ENCODE results near the gene ZSCAN30. TPM values are rescaled to one million over a fixed set of nuclear protein-coding genes. Genes with fewer than 3 reads are reported as not detected.
"Not testable (repeated sequence)": the region's sequence is repeated elsewhere in the genome, so short reads cannot be mapped to it uniquely, and the experiment has no call there.

Gene ZSCAN30
- total and polyA plus RNA-seq, 11 donors, result 6.2 to 18.1 (median 13.8) TPM

DNA sequence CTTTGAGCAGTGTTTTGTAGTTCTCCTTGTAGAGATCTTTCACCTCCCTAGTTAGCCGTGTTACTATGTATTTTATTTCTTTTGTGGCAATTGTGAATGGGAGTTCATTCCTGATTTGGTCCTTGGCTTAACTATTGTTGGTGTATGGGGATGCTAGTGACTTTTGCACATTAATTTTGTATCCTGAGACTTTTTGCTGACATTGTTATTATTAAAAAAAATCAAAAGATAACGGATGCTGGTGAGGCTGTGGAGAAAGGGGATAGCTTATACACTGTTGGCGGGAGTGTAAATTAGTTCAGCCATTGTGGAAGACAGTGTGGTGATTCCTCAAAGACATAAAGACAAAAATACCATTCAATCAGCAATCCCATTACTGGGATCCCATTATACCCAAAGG is 66.2 kb downstream of the ZSCAN30 start:
- H3K27me3 ChIP-seq, result no peaks in the 10 kb centered on the region
- H3K27ac ChIP-seq, result no peak overlapping the region
- intact Hi-C loops (cut with DNase I), result loop anchor here in 1 of 10 donors (10.0 kb wide), 1 partner anchor 209 kb away; no protein-coding TSS in a partner anchor
- no peak overlapping the region for H3K4me3 ChIP-seq
- no peaks in the 10 kb centered on the region for H3K9me3 ChIP-seq
- TF ChIP-seq POLR2A (IDR thresholded peaks at IDR 0.05), result no peak
- TF ChIP-seq, protein P1, sequence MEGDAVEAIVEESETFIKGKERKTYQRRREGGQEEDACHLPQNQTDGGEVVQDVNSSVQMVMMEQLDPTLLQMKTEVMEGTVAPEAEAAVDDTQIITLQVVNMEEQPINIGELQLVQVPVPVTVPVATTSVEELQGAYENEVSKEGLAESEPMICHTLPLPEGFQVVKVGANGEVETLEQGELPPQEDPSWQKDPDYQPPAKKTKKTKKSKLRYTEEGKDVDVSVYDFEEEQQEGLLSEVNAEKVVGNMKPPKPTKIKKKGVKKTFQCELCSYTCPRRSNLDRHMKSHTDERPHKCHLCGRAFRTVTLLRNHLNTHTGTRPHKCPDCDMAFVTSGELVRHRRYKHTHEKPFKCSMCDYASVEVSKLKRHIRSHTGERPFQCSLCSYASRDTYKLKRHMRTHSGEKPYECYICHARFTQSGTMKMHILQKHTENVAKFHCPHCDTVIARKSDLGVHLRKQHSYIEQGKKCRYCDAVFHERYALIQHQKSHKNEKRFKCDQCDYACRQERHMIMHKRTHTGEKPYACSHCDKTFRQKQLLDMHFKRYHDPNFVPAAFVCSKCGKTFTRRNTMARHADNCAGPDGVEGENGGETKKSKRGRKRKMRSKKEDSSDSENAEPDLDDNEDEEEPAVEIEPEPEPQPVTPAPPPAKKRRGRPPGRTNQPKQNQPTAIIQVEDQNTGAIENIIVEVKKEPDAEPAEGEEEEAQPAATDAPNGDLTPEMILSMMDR (IDR thresholded peaks at IDR 0.05), result no peak
- no peak for ATAC-seq
- no peaks in the 10 kb centered on the region for H3K4me1 ChIP-seq
- no peaks in the 10 kb centered on the region for H3K36me3 ChIP-seq
- 88 to 94% (median 91%) methylated on average over 3 of the region's 3 CpGs for WGBS, 4 donors
- DNase-seq, result no peak

DNA sequence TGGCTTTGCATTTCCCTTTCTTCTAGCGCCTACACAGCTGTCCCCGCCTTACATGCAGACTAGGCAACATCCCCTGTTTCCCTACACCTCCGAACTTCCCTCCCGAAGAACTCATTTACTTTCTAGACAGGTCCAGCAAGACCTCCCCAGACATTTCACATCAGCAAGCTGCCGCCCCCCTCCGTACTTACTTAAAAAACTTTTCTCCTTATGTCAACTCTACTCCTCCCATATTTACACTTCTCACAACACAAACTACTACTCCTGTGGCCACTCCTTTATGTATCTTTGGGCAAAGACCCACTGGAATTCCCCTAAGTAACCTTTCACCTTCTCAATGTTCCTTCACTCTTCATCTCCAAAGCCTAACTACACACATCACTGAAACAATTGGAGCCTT is 69.6 kb downstream of the ZSCAN30 start:
- 87 to 90% (median 89%) methylated on average over 6 of the region's 6 CpGs for WGBS, 4 donors
- Histone ChIP-seq H3K27ac (no peak overlapping the region), H3K4me1 (no peaks in the 10 kb centered on the region), H3K36me3 (no peaks in the 10 kb centered on the region), H3K9me3 (no peaks in the 10 kb centered on the region), H3K4me3 (no peak overlapping the region), H3K27me3 (no peaks in the 10 kb centered on the region)
- intact Hi-C loops (cut with DNase I), result loop anchor here in 1 of 10 donors (10.0 kb wide), 1 partner anchor 206 kb away; no protein-coding TSS in a partner anchor
- TF ChIP-seq, protein P1 (IDR thresholded peaks at IDR 0.05), result no peak
- TF ChIP-seq POLR2A (IDR thresholded peaks at IDR 0.05), result no peak
- no peak for DNase-seq
- ATAC-seq, result no peak

DNA sequence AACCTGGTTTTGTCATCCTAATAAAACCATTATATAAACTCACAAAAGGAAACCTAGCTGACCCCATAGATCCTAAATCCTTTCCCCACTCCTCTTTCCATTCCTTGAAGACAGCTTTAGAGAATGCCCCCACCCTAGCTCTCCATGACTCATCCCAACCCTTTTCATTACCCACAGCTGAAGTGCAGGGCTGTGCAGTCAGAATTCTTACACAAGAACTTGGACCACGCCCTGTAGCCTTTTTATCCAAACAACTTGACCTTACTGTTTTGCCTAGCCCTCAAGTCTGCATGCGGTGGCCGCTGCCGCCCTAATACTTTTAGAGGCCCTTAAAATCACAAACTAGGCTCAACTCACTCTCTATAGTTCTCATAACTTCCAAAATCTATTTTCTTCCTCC is 70.7 kb downstream of the ZSCAN30 start:
- ATAC-seq; H3K27ac ChIP-seq; H3K27me3 ChIP-seq; H3K36me3 ChIP-seq; H3K4me3 ChIP-seq; DNase-seq; H3K4me1 ChIP-seq; H3K9me3 ChIP-seq; intact Hi-C loops (cut with DNase I): not testable (repeated sequence)
- 88 to 96% (median 91%) methylated on average over 4 of the region's 4 CpGs for WGBS, 4 donors

DNA sequence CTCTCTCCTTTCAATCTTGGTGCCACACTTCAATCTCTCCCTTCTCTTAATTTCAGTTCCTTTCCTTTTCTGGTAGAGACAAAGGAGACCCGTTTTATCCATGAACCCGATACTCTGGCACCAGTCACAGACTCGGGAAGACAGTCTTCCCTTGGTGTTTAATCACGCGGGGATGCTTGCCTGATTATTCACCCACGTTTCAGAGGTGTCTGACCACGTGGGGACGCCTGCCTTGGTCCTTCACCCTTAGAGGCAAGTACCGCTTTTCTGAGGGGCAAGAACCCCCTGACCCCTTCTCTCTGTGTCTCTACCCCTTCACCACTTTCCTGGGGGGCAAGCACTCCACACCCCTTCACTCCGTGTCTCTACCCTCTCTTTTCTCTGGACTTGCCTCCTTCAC is 73.4 kb downstream of the ZSCAN30 start:
- DNase-seq; H3K27ac ChIP-seq; H3K36me3 ChIP-seq; H3K4me3 ChIP-seq; intact Hi-C loops (cut with DNase I); H3K27me3 ChIP-seq; H3K9me3 ChIP-seq; H3K4me1 ChIP-seq; ATAC-seq: not testable (repeated sequence)
- 84 to 85% (median 85%) methylated on average over 10 of the region's 10 CpGs for WGBS, 4 donors

DNA sequence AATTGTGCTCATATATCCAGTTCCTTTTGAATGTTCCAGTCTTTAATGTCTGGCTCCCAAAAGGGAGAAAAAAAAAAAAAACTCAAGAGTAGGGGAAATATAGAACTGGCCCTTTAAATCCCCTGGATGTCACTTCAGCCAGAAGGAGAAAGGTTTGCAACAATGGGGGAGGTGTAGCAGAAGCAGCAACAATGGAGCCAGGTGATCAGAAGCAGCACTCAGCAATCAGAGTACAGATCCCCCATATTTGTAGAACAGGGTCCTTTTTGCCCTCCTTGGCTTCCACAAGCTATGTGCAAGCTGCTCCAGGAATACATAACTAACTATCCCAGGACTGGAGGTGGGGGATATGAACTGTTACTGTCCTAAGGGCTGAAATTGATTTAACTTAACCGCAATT is 75.0 kb downstream of the ZSCAN30 start:
- 89 to 100% (median 93%) methylated on average over 1 of the region's 1 CpG for WGBS, 4 donors
- Histone ChIP-seq H3K36me3 (no peaks in the 10 kb centered on the region), H3K27me3 (no peaks in the 10 kb centered on the region), H3K27ac (no peak overlapping the region), H3K4me3 (no peak overlapping the region), H3K4me1 (no peaks in the 10 kb centered on the region), H3K9me3 (no peaks in the 10 kb centered on the region)
- TF ChIP-seq, protein P1 (IDR thresholded peaks at IDR 0.05), result no peak
- TF ChIP-seq POLR2A (IDR thresholded peaks at IDR 0.05), result no peak
- intact Hi-C loops (cut with DNase I), result no loop called here
- DNase-seq, result no peak
- ATAC-seq, result no peak

DNA sequence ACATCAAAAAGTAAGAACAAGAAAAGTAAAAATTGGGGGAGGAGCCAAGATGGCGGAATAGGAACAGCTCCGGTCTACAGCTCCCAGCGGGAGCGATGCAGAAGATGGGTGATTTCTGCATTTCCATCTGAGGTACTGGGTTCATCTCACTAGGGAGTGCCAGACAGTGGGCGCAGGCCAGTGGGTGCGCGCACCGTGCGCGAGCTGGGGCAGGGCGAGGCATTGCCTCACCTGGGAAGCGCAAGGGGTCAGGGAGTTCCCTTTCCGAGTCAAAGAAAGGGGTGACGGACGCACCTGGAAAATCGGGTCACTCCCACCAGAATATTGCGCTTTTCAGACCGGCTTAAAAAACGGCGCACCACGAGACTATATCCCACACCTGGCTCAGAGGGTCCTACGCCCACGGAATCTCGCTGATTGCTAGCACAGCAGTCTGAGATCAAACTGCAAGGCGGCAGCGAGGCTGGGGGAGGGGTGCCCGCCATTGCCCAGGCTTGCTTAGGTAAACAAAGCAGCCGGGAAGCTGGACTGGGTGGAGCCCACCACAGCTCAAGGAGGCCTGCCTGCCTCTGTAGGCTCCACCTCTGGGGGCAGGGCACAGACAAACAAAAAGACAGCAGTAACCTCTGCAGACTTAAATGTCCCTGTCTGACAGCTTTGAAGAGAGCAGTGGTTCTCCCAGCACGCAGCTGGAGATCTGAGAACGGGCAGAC is 84.1 kb downstream of the ZSCAN30 start:
- Histone ChIP-seq H3K4me1 (peaks cover 0 to 22% (median 4%) of the 10 kb centered on the region in 12 donors), H3K9me3 (peaks cover 0 to 11% (median 0%) of the 10 kb centered on the region in 12 donors)
- WGBS, 4 donors, result 93 to 96% (median 94%) methylated on average over 12 to 25 of the region's 30 CpGs
- H3K4me3 ChIP-seq; DNase-seq; H3K27ac ChIP-seq; H3K36me3 ChIP-seq; intact Hi-C loops (cut with DNase I); H3K27me3 ChIP-seq; ATAC-seq: not testable (repeated sequence)

Data from heart left ventricle (tissue), 16 donors.